GM23248 (cell line): ENCODE results near the gene CBX1. TPM values are rescaled to one million over a fixed set of nuclear protein-coding genes. Genes with fewer than 3 reads are reported as not detected.

Source experiments
- DNase-seq: peaks from one replicate; pipeline ENCODE4 v3.0.0-alpha.2; 2015
- H2AFZ ChIP-seq: fragments of 200-600 bp; sonication (generic); 2 replicates; pipeline ENCODE4 v1.6.1; 2016; ENCODE audit warnings: antibody characterized with exemption
- H3F3A ChIP-seq: fragments of 200-600 bp; sonication (generic); 2 replicates; pipeline ENCODE4 v1.6.1; 2016; ENCODE audit warnings: mild to moderate bottlenecking, antibody characterized with exemption, mixed run types; ENCODE audit not compliant: insufficient read depth
- H3K27ac ChIP-seq: fragments of 200-600 bp; sonication (generic); 2 replicates; pipeline ENCODE4 v1.5.1; 2016; ENCODE audit warnings: mild to moderate bottlenecking
- H3K27me3 ChIP-seq: fragments of 200-600 bp; sonication (generic); replicated peaks from 2 replicates; pipeline ENCODE4 v1.6.1; 2016; ENCODE audit warnings: mild to moderate bottlenecking; ENCODE audit not compliant: insufficient read depth
- H3K36me3 ChIP-seq: fragments of 200-600 bp; sonication (generic); 2 replicates; pipeline ENCODE4 v1.6.1; 2016; ENCODE audit warnings: low read depth, mild to moderate bottlenecking
- H3K4me1 ChIP-seq: fragments of 200-600 bp; sonication (generic); 2 replicates; pipeline ENCODE4 v1.6.1; 2016; ENCODE audit warnings: mild to moderate bottlenecking; ENCODE audit not compliant: insufficient read depth
- H3K4me2 ChIP-seq: fragments of 200-600 bp; sonication (generic); one replicate; pipeline ENCODE4 v1.6.1; 2016; ENCODE audit warnings: mild to moderate bottlenecking; ENCODE audit not compliant: unreplicated experiment
- H3K4me3 ChIP-seq: fragments of 200-600 bp; sonication (generic); 2 replicates; pipeline ENCODE4 v1.5.1; 2016; ENCODE audit warnings: mild to moderate bottlenecking
- H3K79me2 ChIP-seq: fragments of 200-600 bp; sonication (generic); 2 replicates; pipeline ENCODE4 v1.6.1; 2016; ENCODE audit warnings: mild to moderate bottlenecking; ENCODE audit not compliant: insufficient read depth
- H3K9ac ChIP-seq: fragments of 200-600 bp; sonication (generic); 2 replicates; pipeline ENCODE4 v1.6.1; 2016; ENCODE audit warnings: mild to moderate bottlenecking
- H3K9me2 ChIP-seq: fragments of 200-600 bp; sonication (generic); 2 replicates; pipeline ENCODE4 v1.6.1; 2016; ENCODE audit warnings: mixed run types, mild to moderate bottlenecking, moderate library complexity; ENCODE audit not compliant: insufficient read depth
- H3K9me3 ChIP-seq: fragments of 200-600 bp; sonication (generic); one replicate; pipeline ENCODE4 v1.6.1; 2017; ENCODE audit warnings: low read depth
- H4K20me1 ChIP-seq: fragments of 200-600 bp; sonication (generic); 2 replicates; pipeline ENCODE4 v1.6.0; 2016; ENCODE audit not compliant: insufficient read depth
- EZH2 ChIP-seq: fragments of 200-600 bp; sonication (generic); IDR thresholded peaks from 2 replicates; pipeline ENCODE4 v1.6.1; 2018; ENCODE audit warnings: antibody characterized with exemption, mild to moderate bottlenecking; ENCODE audit not compliant: insufficient read depth, poor library complexity, severe bottlenecking
- EZH2phosphoT487 ChIP-seq: fragments of 200-600 bp; sonication (generic); IDR thresholded peaks from 2 replicates; pipeline ENCODE4 v1.6.1; 2018; ENCODE audit warnings: antibody characterized with exemption, moderate library complexity, mild to moderate bottlenecking, low read depth; ENCODE audit not compliant: insufficient read depth
- WGBS, 2 experiments: methylation state at CpG; one replicate each; pipeline ENCODE4 v1.1.6; 2015 to 2017; ENCODE audit warnings: low lambda C conversion rate in 2 of 2, low coverage in 1 of 2; ENCODE audit errors: missing lambda C conversion rate in 2 of 2; 5-methylcytosine and 5-hydroxymethylcytosine counted together
- in situ Hi-C: fragments of 300-500 bp; cut with MboI; formaldehyde crosslinking; loops from 2 replicates; pipeline ENCODE4 v1.15.0; 2020
- polyA plus RNA-seq: library from polyadenylated mRNA; unstranded; fragments of >200 nt; fragmentation: Nextera tagmentation; extraction: Ambion mirVana; gene quantifications from 2 replicates; pipeline ENCODE4 v1.2.1, GENCODE V29; 2016
- total RNA-seq: library from RNA; depleted of rRNA; stranded (reverse); fragments of >200 nt; shearing (Covaris generic); gene quantifications from 2 replicates; pipeline ENCODE4 v1.2.3, GENCODE V29; 2014

Gene CBX1
- total and polyA plus RNA-seq, 2 experiments from 2014 or later = 40.0 to 53.6 TPM

DNA sequence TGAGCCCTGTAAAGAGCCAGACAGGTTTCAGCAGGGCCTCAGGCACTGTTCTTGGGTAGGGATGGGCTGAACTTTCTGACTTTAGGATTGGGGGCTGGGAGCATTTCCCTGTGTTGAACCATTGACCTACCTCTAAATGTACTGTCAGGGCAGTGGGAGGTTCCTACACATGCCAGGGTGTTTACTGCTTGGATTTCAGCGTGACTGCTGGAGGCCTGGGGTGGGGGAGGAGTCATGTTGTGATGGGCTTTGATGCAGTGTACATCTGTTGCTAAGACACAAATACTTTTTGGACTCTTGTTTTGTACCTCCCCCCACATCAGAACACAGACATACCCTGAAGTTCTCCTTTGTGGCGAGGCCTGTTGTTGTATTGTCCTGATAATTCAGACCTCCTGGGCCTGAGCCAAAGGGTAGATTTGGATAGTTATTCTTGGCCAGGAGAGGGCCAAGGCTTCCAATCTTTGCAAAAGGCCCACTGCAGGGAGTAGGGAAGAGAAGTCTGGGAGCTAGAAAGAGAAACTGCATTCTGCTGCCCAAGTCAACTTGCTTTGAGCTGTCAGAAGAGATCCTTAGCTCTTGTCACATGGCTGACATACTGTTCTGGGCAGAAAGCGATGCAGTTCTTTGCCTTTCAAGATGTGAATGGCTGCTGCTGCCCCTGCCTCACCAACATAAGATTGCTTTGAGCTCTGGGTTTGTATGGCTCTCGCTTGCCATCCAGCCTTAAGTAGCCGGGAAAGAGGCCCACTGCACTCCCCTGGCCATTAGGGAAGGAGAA, 49.4 kb downstream of the CBX1 start:
- Histone ChIP-seq H3K9ac (peak overlapping the region; percentile 93), H3K4me3 (peak overlapping the region; percentile 64), H3F3A (peaks cover 46% of the 10 kb centered on the region), H3K36me3 (peaks cover 3% of the 10 kb centered on the region; the same call in 1 of the 2 replicates), H3K79me2 (peaks cover 86% of the 10 kb centered on the region), H3K4me2 (peak overlapping the region; percentile 92), H3K9me2 (no peaks in the 10 kb centered on the region), H3K27me3 (no peaks in the 10 kb centered on the region), H3K4me1 (peaks cover 71% of the 10 kb centered on the region), H3K9me3 (no peaks in the 10 kb centered on the region), H2AFZ (no peak overlapping the region), H3K27ac (peak overlapping the region; percentile 91), H4K20me1 (no peaks in the 10 kb centered on the region)
- DNase-seq = peak; percentile 87
- no peak for TF ChIP-seq EZH2phosphoT487
- no peak for TF ChIP-seq EZH2
- in situ Hi-C loops = no loop called here
- WGBS, 2 experiments = 25 to 32% methylated on average over 5 of the region's 5 CpGs

DNA sequence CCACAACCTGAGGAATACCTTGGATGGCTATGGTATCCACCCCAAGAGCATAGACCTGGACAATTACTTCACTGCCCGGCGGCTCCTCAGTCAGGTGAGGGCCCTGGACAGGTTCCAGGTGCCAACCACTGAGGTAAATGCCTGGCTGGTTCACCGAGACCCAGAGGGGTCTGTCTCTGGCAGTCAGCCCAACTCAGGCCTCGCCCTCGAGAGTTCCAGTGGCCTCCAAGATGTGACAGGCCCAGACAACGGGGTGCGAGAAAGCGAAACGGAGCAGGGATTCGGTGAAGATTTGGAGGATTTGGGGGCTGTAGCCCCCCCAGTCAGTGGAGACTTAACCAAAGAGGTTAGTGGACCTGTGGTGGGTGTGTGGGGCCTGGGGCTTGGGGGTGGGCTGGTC, 50.0 kb downstream of the CBX1 start:
- peak overlapping the region; percentile 93 for H3K9ac ChIP-seq
- H3K4me1 ChIP-seq = peaks cover 76% of the 10 kb centered on the region
- H3K27me3 ChIP-seq = no peaks in the 10 kb centered on the region
- H3K4me2 ChIP-seq = peak overlapping the region; percentile 92
- H3F3A ChIP-seq = peaks cover 51% of the 10 kb centered on the region
- peaks cover 3% of the 10 kb centered on the region; the same call in 1 of the 2 replicates for H3K36me3 ChIP-seq
- 93% methylated on average over 10 of the region's 10 CpGs for WGBS, 2 experiments
- no peak for TF ChIP-seq EZH2
- no peak for TF ChIP-seq EZH2phosphoT487
- peaks cover 87% of the 10 kb centered on the region for H3K79me2 ChIP-seq
- H3K4me3 ChIP-seq = peak overlapping the region; percentile 64
- H2AFZ ChIP-seq = no peak overlapping the region
- H3K27ac ChIP-seq = peak overlapping the region; percentile 91
- no peaks in the 10 kb centered on the region for H3K9me3 ChIP-seq
- no peaks in the 10 kb centered on the region for H3K9me2 ChIP-seq
- DNase-seq = no peak
- no peaks in the 10 kb centered on the region for H4K20me1 ChIP-seq
- in situ Hi-C loops = no loop called here

DNA sequence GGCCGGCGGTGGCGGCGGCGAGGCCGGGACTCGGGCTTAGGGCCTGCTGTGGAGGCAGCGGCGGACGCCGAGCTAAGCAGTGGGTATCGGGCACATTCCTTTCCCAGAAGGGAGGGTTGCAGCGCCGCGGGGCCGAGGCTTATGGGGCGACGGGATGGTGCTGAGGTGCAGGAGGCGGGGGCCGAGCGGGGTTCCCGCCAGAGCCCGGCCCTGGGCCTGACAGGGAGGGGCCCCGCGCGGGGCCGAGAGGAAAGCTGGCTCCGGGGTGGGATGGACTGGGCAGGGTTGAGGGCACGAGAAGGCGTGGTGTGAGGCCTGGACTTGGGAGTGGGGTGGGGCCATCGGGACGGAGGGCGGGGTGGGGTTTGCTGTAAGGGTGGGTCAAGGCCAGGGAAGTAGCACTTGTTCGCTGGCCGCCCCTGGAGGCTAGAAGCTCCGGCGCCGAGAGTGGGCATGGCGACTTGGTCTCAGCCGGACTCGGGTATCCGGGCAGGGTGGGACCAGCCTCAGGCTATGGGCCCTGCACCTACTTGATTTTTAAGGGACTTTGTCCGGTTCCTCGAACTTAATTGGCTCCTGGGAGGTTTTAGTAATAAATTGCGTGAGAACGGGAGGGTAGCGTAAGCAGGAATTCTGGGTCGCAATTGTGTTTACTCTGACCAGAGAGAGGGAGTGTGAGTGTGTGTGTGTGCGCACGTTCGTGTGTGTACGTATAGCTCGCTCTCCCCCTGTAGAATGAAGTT, 52.7 kb downstream of the CBX1 start:
- Histone ChIP-seq H2AFZ (peak overlapping the region; percentile 27; the same call in 1 of the 2 replicates), H4K20me1 (no peaks in the 10 kb centered on the region), H3K9ac (peak overlapping the region; percentile 93), H3K36me3 (peaks cover 3% of the 10 kb centered on the region; the same call in 1 of the 2 replicates), H3K9me2 (no peaks in the 10 kb centered on the region), H3K4me2 (peak overlapping the region; percentile 92), H3K9me3 (no peaks in the 10 kb centered on the region), H3K27me3 (no peaks in the 10 kb centered on the region), H3F3A (peaks cover 60% of the 10 kb centered on the region), H3K27ac (peak overlapping the region; percentile 91), H3K4me1 (peaks cover 50% of the 10 kb centered on the region), H3K79me2 (peaks cover 63% of the 10 kb centered on the region), H3K4me3 (peak overlapping the region; percentile 84)
- 1% methylated on average over 36 to 53 of the region's 53 CpGs for WGBS, 2 experiments
- DNase-seq = peak; percentile 96
- TF ChIP-seq EZH2 (no peak), EZH2phosphoT487 (no peak)
- in situ Hi-C loops = no loop called here

DNA sequence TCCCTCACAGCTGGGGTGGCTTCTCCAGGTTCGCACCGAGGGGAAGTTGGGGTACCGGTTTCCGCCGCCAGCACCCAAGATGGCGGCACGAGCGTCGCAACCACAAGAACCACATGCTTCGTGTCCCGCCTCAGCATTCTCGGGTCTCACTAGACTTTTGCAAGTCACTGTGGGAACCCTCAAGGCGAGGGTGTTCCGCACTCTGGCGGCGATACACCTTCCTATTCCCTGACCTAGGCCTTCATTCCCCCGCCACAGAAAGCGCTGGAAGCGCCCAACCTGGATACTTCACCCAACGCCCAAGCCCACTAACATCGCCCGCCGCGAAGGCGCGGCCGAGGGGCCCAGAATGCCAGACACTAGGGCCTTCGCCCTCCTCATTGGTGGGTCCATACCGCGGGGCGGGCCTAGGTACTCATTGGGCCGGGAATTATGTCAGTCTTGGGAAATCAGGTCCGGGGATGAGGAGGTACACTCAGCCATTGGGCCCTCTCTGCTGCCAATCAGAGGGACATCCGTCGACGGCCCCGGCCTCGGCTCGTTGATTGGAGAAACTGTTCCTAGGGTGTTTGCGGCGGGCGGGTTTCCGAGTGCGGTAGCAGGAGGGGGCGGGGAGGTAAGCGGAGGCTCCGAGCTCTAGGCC, 53.4 kb downstream of the CBX1 start, which contains the start of gene NFE2L1:
NFE2L1 (plus strand) TSS at position 619 of the 643 bp plus-strand sequence. CDS start 2,760 bp downstream, outside the sequence.
- Histone ChIP-seq H3K4me2 (peak within 1 kb of the TSS; percentile 94), H3K79me2 (peaks cover 56% of the 10 kb centered on the region), H3K9ac (peak within 1 kb of the TSS; percentile 93), H3K9me3 (no peaks in the 10 kb centered on the region), H3K36me3 (peaks cover 3% of the 10 kb centered on the region; the same call in 1 of the 2 replicates), H3F3A (peaks cover 57% of the 10 kb centered on the region), H2AFZ (peak within 1 kb of the TSS; percentile 79), H4K20me1 (no peaks in the 10 kb centered on the region), H3K4me3 (peak within 1 kb of the TSS; percentile 84), H3K4me1 (peaks cover 46% of the 10 kb centered on the region), H3K27me3 (no peaks in the 10 kb centered on the region), H3K9me2 (no peaks in the 10 kb centered on the region), H3K27ac (peak within 1 kb of the TSS; percentile 91)
- TF ChIP-seq EZH2 (no peak), EZH2phosphoT487 (no peak)
- DNase-seq = peak; percentile 100
- 0 to 2% methylated on average over 40 to 47 of the region's 47 CpGs for WGBS, 2 experiments
- in situ Hi-C loops = no loop called here
